SK-N-SH treated with all-trans-retinoic acid at 6 μM for 48 hours (cell line): ENCODE data around the gene CAB39L.

Experiments used
- ARNTL ChIP-seq: fragments of 450-650 bp; formaldehyde crosslinking; IDR thresholded peaks from 2 replicates; pipeline ENCODE4 v1.5.0; 2020; ENCODE audit warnings: low read depth, mild to moderate bottlenecking, moderate library complexity, borderline replicate concordance
- PATZ1 ChIP-seq: fragments of 250-450 bp; sonication (Bioruptor Pico); IDR thresholded peaks from 2 replicates; pipeline ENCODE4 v1.8.0; 2020; ENCODE audit warnings: mild to moderate bottlenecking, moderate library complexity, borderline replicate concordance
- RARB ChIP-seq: fragments of 250-450 bp; sonication (Bioruptor Pico); IDR thresholded peaks from 2 replicates; pipeline ENCODE4 v1.8.0; 2021; ENCODE audit warnings: mild to moderate bottlenecking, moderate library complexity
- SNAI2 ChIP-seq: fragments of 250-450 bp; sonication (Bioruptor Pico); IDR thresholded peaks from 2 replicates; pipeline ENCODE4 v1.5.0; 2020; ENCODE audit warnings: mild to moderate bottlenecking, moderate library complexity
- ZFP3 ChIP-seq: fragments of 250-450 bp; sonication (Bioruptor Pico); IDR thresholded peaks from 2 replicates; pipeline ENCODE4 v1.5.0; 2020; ENCODE audit warnings: mild to moderate bottlenecking, moderate library complexity
- ZNF565 ChIP-seq: fragments of 450-650 bp; formaldehyde crosslinking; conservative IDR thresholded peaks from 2 replicates; pipeline ENCODE4 v1.5.0; 2020; ENCODE audit warnings: low read depth, mild to moderate bottlenecking, moderate library complexity

GRCh38 chr13:49308921-49309408, 134.9 kb downstream of the CAB39L start:
- TF ChIP-seq RARB (no peak), ZFP3 (CRISPR knock-in tag) (no peak), ZNF565 (CRISPR knock-in tag) (no peak), SNAI2 (no peak), ARNTL (CRISPR knock-in tag) (no peak), PATZ1 (no peak)
